OCI-LY1 (cell line): ENCODE data around the gene CARD19.

Experiments used
- H2AFZ ChIP-seq: fragments of 200-600 bp; sonication (generic), shearing (Covaris generic); 2 replicates; pipeline ENCODE4 v1.6.0; 2014; ENCODE audit warnings: antibody characterized with exemption, mild to moderate bottlenecking, low read length
- H3F3A ChIP-seq: fragments of 200-600 bp; sonication (generic), shearing (Covaris generic); 2 replicates; pipeline ENCODE4 v1.6.0; 2014; ENCODE audit warnings: mild to moderate bottlenecking, antibody characterized with exemption, low read length, moderate library complexity; ENCODE audit not compliant: insufficient read depth
- H3K27ac ChIP-seq: fragments of 200-600 bp; sonication (generic); 2 replicates; pipeline ENCODE4 v1.5.1; 2014; ENCODE audit warnings: low read length, mixed run types, mild to moderate bottlenecking, low read depth; ENCODE audit not compliant: poor library complexity, severe bottlenecking
- H3K27me3 ChIP-seq: fragments of 200-600 bp; sonication (generic); 2 replicates; pipeline ENCODE4 v1.6.0; 2014; ENCODE audit warnings: antibody characterized with exemption, mild to moderate bottlenecking, low read length, moderate library complexity; ENCODE audit not compliant: insufficient read depth
- H3K36me3 ChIP-seq: fragments of 200-600 bp; sonication (generic); 2 replicates; pipeline ENCODE4 v1.6.1; 2014; ENCODE audit warnings: mild to moderate bottlenecking, antibody characterized with exemption, low read length, moderate library complexity, mixed read lengths; ENCODE audit not compliant: insufficient read depth
- H3K4me1 ChIP-seq: fragments of 200-600 bp; sonication (generic); 2 replicates; pipeline ENCODE4 v1.5.1; 2014; ENCODE audit warnings: mild to moderate bottlenecking, low read length, moderate library complexity; ENCODE audit not compliant: insufficient read depth, severe bottlenecking
- H3K4me2 ChIP-seq: fragments of 200-600 bp; sonication (generic), shearing (Covaris generic); 2 replicates; pipeline ENCODE4 v1.6.1; 2014; ENCODE audit warnings: low read length
- H3K4me3 ChIP-seq: fragments of 200-600 bp; sonication (generic); 2 replicates; pipeline ENCODE4 v1.5.1; 2014; ENCODE audit warnings: low read length, low read depth, mild to moderate bottlenecking, mixed read lengths; ENCODE audit not compliant: poor library complexity, severe bottlenecking
- H3K79me2 ChIP-seq: fragments of 200-600 bp; shearing (Covaris generic); 2 replicates; pipeline ENCODE4 v1.6.1; 2016; ENCODE audit warnings: mixed run types, low read length, mixed read lengths; ENCODE audit not compliant: insufficient read depth
- H3K9ac ChIP-seq: fragments of 200-600 bp; sonication (generic), shearing (Covaris generic); 2 replicates; pipeline ENCODE4 v1.6.1; 2014; ENCODE audit warnings: mild to moderate bottlenecking, low read length, mixed read lengths
- H3K9me2 ChIP-seq: fragments of 200-600 bp; sonication (generic), shearing (Covaris generic); 2 replicates; pipeline ENCODE4 v1.6.1; 2014; ENCODE audit warnings: low read depth, mild to moderate bottlenecking, low read length, mixed read lengths
- H3K9me3 ChIP-seq: fragments of 200-600 bp; shearing (Covaris generic); 2 replicates; pipeline ENCODE4 v1.6.1; 2014; ENCODE audit warnings: low read length, mixed read lengths
- H4K20me1 ChIP-seq: fragments of 200-600 bp; sonication (generic), shearing (Covaris generic); 2 replicates; pipeline ENCODE4 v1.6.0; 2016; ENCODE audit warnings: mild to moderate bottlenecking, low read length; ENCODE audit not compliant: insufficient read depth
- CTCF ChIP-seq: fragments of 200-600 bp; sonication (generic), shearing (Covaris generic); IDR thresholded peaks from 2 replicates; pipeline ENCODE4 v1.5.1; 2017; ENCODE audit warnings: mild to moderate bottlenecking, antibody characterized with exemption, low read length, moderate library complexity, mixed read lengths
- EZH2 ChIP-seq: fragments of 200-600 bp; sonication (generic), shearing (Covaris generic); IDR thresholded peaks from 2 replicates; pipeline ENCODE4 v1.8.0; 2017; ENCODE audit warnings: borderline replicate concordance, mixed run types, mild to moderate bottlenecking, antibody characterized with exemption, low read length, moderate library complexity, mixed read lengths

CARD19 gene

GRCh38 chr9:93147632-93148031 is 51.6 kb downstream of the CARD19 start:
- no peak for TF ChIP-seq CTCF
- no peak for TF ChIP-seq EZH2
- no peak overlapping the region for H2AFZ ChIP-seq
- no peaks in the 10 kb centered on the region for H3K36me3 ChIP-seq
- no peaks in the 10 kb centered on the region for H3K9me2 ChIP-seq
- H3F3A ChIP-seq: no peaks in the 10 kb centered on the region
- H3K9ac ChIP-seq: no peak overlapping the region
- H3K27ac ChIP-seq: no peak overlapping the region
- no peaks in the 10 kb centered on the region for H3K79me2 ChIP-seq
- H3K4me2 ChIP-seq: no peak overlapping the region
- no peaks in the 10 kb centered on the region for H3K9me3 ChIP-seq
- no peaks in the 10 kb centered on the region; the same call in 1 of the 2 replicates for H3K27me3 ChIP-seq
- H3K4me3 ChIP-seq: no peak overlapping the region
- peaks cover 18% of the 10 kb centered on the region for H3K4me1 ChIP-seq
- no peaks in the 10 kb centered on the region for H4K20me1 ChIP-seq

- Histone ChIP-seq H4K20me1 (no peaks in the 10 kb centered on the region), H3K79me2 (no peaks in the 10 kb centered on the region), H3K9ac (no peak overlapping the region), H3K4me1 (peaks cover 11% of the 10 kb centered on the region), H3K27me3 (no peaks in the 10 kb centered on the region; the same call in 1 of the 2 replicates), H3F3A (no peaks in the 10 kb centered on the region), H3K4me3 (no peak overlapping the region), H3K36me3 (no peaks in the 10 kb centered on the region), H3K27ac (no peak overlapping the region), H3K4me2 (no peak overlapping the region), H3K9me3 (no peaks in the 10 kb centered on the region), H3K9me2 (no peaks in the 10 kb centered on the region), H2AFZ (no peak overlapping the region)
- TF ChIP-seq CTCF (no peak), EZH2 (no peak)
These were observed 52.7 kb downstream of the CARD19 start for GRCh38 chr9:93148721-93149120.

GRCh38 chr9:93149361-93149760 is 53.3 kb downstream of the CARD19 start:
- Histone ChIP-seq H3K27me3 (no peaks in the 10 kb centered on the region; the same call in 1 of the 2 replicates), H3K9me2 (no peaks in the 10 kb centered on the region), H3K4me3 (no peak overlapping the region), H3K9me3 (no peaks in the 10 kb centered on the region), H3K79me2 (no peaks in the 10 kb centered on the region), H3K4me1 (peaks cover 5% of the 10 kb centered on the region), H3F3A (no peaks in the 10 kb centered on the region), H2AFZ (no peak overlapping the region), H3K36me3 (no peaks in the 10 kb centered on the region), H3K27ac (no peak overlapping the region), H3K9ac (no peak overlapping the region), H4K20me1 (no peaks in the 10 kb centered on the region), H3K4me2 (no peak overlapping the region)
- no peak for TF ChIP-seq EZH2
- TF ChIP-seq CTCF: no peak
